Skeletal muscle satellite cell (primary cell): Measurements from ENCODE around the gene FSHR.

Experiments
- H3K27me3 ChIP-seq: 2 replicates; pipeline ENCODE4 v1.7.0; 2013; ENCODE audit warnings: low read length; ENCODE audit not compliant: control insufficient read depth, insufficient read depth
- H3K36me3 ChIP-seq: 2 replicates; pipeline ENCODE4 v1.7.0; 2013; ENCODE audit warnings: mild to moderate bottlenecking, control low read depth, low read length; ENCODE audit not compliant: insufficient read depth
- H3K4me1 ChIP-seq: 2 replicates; pipeline ENCODE4 v1.7.0; 2013; ENCODE audit warnings: low read length; ENCODE audit not compliant: control insufficient read depth, insufficient read depth
- H3K4me2 ChIP-seq: 2 replicates; pipeline ENCODE4 v1.7.0; 2013; ENCODE audit warnings: mild to moderate bottlenecking, low read length
- H3K4me3 ChIP-seq: 2 replicates; pipeline ENCODE4 v1.7.0; 2013; ENCODE audit warnings: low read length
- H3K9ac ChIP-seq: 2 replicates; pipeline ENCODE4 v1.7.0; 2013; ENCODE audit warnings: mild to moderate bottlenecking, low read depth, low read length, moderate library complexity
- H3K9me3 ChIP-seq: replicated peaks from 2 replicates; pipeline ENCODE4 v1.7.0; 2013; ENCODE audit warnings: mild to moderate bottlenecking, control low read depth, low read length

FSHR gene

GRCh38 chr2:49164729-49165128 is 10.4 kb upstream of the FSHR start:
- Histone ChIP-seq H3K36me3 (no peaks in the 10 kb centered on the region), H3K4me1 (no peaks in the 10 kb centered on the region), H3K4me2 (no peak overlapping the region), H3K4me3 (no peak overlapping the region), H3K27me3 (no peaks in the 10 kb centered on the region), H3K9me3 (peaks cover 4% of the 10 kb centered on the region), H3K9ac (no peak overlapping the region)

GRCh38 chr2:49162151-49162550 is 7.8 kb upstream of the FSHR start:
- H3K9me3 ChIP-seq: peaks cover 4% of the 10 kb centered on the region
- no peak overlapping the region for H3K9ac ChIP-seq
- no peaks in the 10 kb centered on the region for H3K36me3 ChIP-seq
- H3K4me1 ChIP-seq: no peaks in the 10 kb centered on the region
- H3K4me3 ChIP-seq: no peak overlapping the region
- no peak overlapping the region for H3K4me2 ChIP-seq
- H3K27me3 ChIP-seq: no peaks in the 10 kb centered on the region

DNA sequence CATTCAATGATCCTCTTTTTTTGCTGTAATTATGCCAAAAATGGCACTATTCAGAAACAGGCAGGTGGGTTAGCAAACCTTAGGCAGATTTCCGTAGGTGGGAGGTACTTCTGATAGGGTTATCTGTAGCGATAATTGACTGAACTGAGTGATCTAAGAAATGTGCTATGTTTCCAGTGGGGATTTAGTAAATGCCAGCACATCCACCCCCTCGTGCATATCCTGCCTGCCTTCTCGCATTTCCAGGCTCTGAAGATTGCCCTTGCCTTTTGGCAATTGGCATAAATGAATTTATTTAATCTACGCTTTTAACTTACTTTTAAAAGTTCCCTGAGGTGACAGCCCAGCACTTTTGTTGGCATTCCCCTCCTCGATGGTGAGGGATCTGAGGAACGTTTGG is 576 bp upstream of the FSHR start:
- Histone ChIP-seq H3K36me3 (no peaks in the 10 kb centered on the region), H3K9ac (no peak overlapping the region)

DNA sequence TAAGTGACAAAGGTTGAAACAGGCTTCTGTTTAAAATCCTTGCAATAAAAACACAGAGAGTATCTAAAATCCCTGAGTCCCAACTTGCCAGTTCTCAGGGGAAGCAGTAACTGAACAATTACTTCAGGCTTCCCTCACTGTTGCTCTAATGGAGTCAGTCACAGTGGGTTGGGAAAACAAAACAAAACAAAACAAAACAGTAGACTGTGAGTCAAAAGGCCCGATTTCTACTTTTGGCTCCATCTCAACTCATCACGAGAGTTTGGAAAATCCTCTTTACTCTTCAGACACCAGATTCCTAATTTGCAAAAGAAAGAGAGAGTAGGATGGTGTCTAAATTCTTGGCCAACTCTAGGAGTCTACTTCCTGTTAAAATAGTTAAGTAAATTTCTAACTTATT is 1.1 kb downstream of the FSHR start:
- Histone ChIP-seq H3K4me3 (no peak overlapping the region), H3K9me3 (no peaks in the 10 kb centered on the region), H3K27me3 (no peaks in the 10 kb centered on the region), H3K9ac (no peak overlapping the region), H3K4me2 (no peak overlapping the region), H3K36me3 (no peaks in the 10 kb centered on the region), H3K4me1 (no peaks in the 10 kb centered on the region)

More for the DNA sequence above, 576 bp upstream of the FSHR start:
- no peak overlapping the region for H3K4me2 ChIP-seq
- no peaks in the 10 kb centered on the region for H3K27me3 ChIP-seq
- no peaks in the 10 kb centered on the region for H3K9me3 ChIP-seq
- H3K4me3 ChIP-seq: no peak overlapping the region
- H3K4me1 ChIP-seq: no peaks in the 10 kb centered on the region

- H3K4me1 ChIP-seq: no peaks in the 10 kb centered on the region
- no peaks in the 10 kb centered on the region for H3K27me3 ChIP-seq
- H3K4me2 ChIP-seq: no peak overlapping the region
- H3K9me3 ChIP-seq: no peaks in the 10 kb centered on the region
- no peak overlapping the region for H3K4me3 ChIP-seq
- no peak overlapping the region for H3K9ac ChIP-seq
- no peaks in the 10 kb centered on the region for H3K36me3 ChIP-seq
These were observed 1.5 kb downstream of the FSHR start for GRCh38 chr2:49152824-49153223.

DNA sequence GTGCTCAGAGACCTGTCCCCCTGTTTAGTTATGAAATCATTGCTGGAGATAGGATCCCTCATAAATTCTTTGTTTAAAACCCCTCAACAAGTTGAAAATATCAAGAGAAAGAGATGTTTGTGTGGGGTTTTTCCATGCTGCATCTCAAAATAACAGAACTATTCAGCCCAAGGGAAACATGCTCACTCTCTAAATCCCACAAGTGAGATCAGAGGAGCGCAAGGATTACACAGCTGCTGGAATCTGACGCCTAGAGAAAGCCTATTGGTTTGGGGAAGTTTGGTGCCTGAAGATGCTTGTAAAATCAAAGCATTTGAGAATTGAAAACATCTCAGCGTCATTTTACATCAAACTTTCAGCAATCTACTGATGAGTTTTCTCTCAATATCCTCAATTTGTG is 7.9 kb downstream of the FSHR start:
- Histone ChIP-seq H3K9ac (no peak overlapping the region), H3K36me3 (no peaks in the 10 kb centered on the region), H3K27me3 (no peaks in the 10 kb centered on the region), H3K9me3 (no peaks in the 10 kb centered on the region), H3K4me1 (no peaks in the 10 kb centered on the region), H3K4me2 (no peak overlapping the region), H3K4me3 (no peak overlapping the region)

GRCh38 chr2:49131801-49132200 is 22.5 kb downstream of the FSHR start:
- Histone ChIP-seq H3K36me3 (no peaks in the 10 kb centered on the region), H3K4me1 (no peaks in the 10 kb centered on the region), H3K9me3 (peaks cover 3% of the 10 kb centered on the region), H3K4me3 (no peak overlapping the region), H3K9ac (no peak overlapping the region), H3K27me3 (no peaks in the 10 kb centered on the region), H3K4me2 (no peak overlapping the region)

DNA sequence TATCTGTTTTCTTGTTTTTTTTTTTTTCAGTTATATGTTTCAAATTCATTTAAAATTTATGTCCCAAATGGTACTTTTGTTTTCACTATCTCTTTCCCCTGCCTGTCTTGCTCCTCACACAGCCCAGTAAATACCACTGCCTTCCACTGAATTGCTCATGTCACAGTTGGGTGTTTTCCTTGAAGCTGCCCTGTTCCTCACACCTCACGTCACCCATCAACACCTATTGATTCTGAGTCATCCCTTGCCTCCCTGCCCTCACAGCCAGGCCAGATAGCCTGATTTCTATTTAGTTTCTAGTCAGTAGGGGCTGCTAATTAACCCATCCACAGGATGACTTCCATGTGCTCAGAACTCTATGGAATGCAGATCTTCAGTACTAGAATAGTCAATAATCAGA is 25.3 kb downstream of the FSHR start:
- H3K4me3 ChIP-seq: no peak overlapping the region
- no peak overlapping the region for H3K9ac ChIP-seq
- no peaks in the 10 kb centered on the region for H3K27me3 ChIP-seq
- H3K36me3 ChIP-seq: no peaks in the 10 kb centered on the region
- peaks cover 3% of the 10 kb centered on the region for H3K9me3 ChIP-seq
- H3K4me1 ChIP-seq: no peaks in the 10 kb centered on the region
- H3K4me2 ChIP-seq: no peak overlapping the region

DNA sequence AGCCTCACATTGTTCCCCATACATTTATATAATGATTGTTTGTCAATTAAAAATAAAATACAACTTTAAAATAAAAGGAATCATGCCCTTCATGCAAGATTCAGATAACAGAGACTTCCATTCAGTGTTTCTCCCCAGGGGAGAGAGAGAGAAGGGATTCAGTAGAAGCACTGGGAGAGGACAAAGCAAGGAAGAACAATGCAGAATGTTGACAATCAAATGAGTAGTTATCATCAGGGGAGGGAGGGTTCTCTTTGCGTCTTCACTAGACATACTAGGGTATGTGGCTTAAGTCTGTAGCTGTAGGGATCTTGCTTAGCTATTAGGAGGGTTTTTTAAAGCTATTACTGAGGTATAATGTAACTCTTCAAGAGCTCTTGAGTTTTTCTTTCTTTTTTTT is 30.7 kb downstream of the FSHR start:
- Histone ChIP-seq H3K9me3 (peaks cover 3% of the 10 kb centered on the region), H3K36me3 (no peaks in the 10 kb centered on the region), H3K9ac (no peak overlapping the region), H3K4me1 (no peaks in the 10 kb centered on the region), H3K4me3 (no peak overlapping the region), H3K4me2 (no peak overlapping the region), H3K27me3 (no peaks in the 10 kb centered on the region)

DNA sequence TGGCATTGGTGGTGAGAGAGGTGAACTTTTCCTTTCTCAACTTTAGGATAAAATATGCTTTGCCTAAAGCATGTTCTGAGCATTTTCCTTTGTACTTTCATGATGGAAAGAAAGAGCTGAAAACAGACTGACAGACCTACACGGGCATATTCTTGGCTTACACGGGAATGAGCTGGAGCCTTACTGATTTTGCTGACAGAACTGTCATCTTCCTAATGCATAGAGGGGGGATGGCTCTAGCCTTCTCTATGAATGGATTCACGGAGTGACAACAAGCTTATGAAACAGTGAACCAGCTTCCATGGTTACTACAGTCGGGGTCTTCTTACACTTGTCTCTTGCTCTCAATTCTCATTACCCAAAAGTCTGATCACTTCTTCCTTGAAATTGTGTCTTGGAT is 32.2 kb downstream of the FSHR start:
- Histone ChIP-seq H3K4me3 (no peak overlapping the region), H3K4me1 (no peaks in the 10 kb centered on the region), H3K36me3 (no peaks in the 10 kb centered on the region), H3K9me3 (peaks cover 3% of the 10 kb centered on the region), H3K27me3 (no peaks in the 10 kb centered on the region), H3K4me2 (no peak overlapping the region), H3K9ac (no peak overlapping the region)

DNA sequence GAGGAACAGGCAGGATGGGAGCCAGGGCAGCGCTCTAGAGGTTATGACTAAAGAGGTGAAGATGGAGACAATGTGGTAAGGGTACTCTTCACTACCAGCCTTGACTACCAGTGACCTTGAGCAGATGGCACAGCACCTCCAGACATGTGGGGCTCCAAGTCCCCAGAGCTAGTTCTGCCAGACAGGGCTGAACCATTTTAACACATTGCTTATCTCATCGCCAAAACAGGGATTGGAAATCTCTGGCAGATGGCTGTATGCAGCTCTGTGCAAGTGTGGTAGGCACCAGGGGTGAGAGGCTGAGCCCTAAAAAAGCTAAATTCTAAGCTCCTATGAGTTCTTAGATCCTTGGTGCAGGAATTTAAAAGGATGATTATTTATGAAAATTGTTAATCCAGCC is 41.3 kb downstream of the FSHR start:
- Histone ChIP-seq H3K4me3 (no peak overlapping the region), H3K4me2 (no peak overlapping the region), H3K4me1 (no peaks in the 10 kb centered on the region), H3K36me3 (no peaks in the 10 kb centered on the region), H3K27me3 (no peaks in the 10 kb centered on the region), H3K9ac (no peak overlapping the region), H3K9me3 (no peaks in the 10 kb centered on the region)

GRCh38 chr2:49111456-49111855 is 42.9 kb downstream of the FSHR start:
- Histone ChIP-seq H3K4me3 (no peak overlapping the region), H3K9ac (no peak overlapping the region), H3K4me1 (no peaks in the 10 kb centered on the region), H3K4me2 (no peak overlapping the region), H3K36me3 (no peaks in the 10 kb centered on the region), H3K27me3 (no peaks in the 10 kb centered on the region), H3K9me3 (no peaks in the 10 kb centered on the region)
